22Rv1 (cell line): ENCODE data around the gene WDTC1.
"Not testable (repeated sequence)": the region's sequence is repeated elsewhere in the genome, so short reads cannot be mapped to it uniquely, and the experiment has no call there.

Experiments used
- CTCF ChIP-seq: fragments of 450-650 bp; IDR thresholded peaks from 2 replicates; pipeline ENCODE4 v1.5.1; 2017; ENCODE audit warnings: mild to moderate bottlenecking
- ZFX ChIP-seq: fragments of 450-650 bp; IDR thresholded peaks from 2 replicates; pipeline ENCODE4 v1.6.1; 2017; ENCODE audit warnings: antibody characterized with exemption, borderline replicate concordance

GRCh38 chr1:27220702-27221497 is 13.5 kb upstream of the WDTC1 start:
- not testable (repeated sequence) for TF ChIP-seq CTCF, ZFX
